Esophagus squamous epithelium (tissue), 4 donors: Measurements from ENCODE around the gene KDM4C.

ENCODE experiments used
- POLR2A ChIP-seq, 4 donors: fragments of 450-650 bp; IDR thresholded peaks; one replicate each; pipeline ENCODE4 v1.6.1; 2017; ENCODE audit warnings: antibody characterized with exemption in 4 of 4, mild to moderate bottlenecking in 4 of 4, moderate library complexity in 3 of 4
- TF ChIP-seq, protein P1 (sequence below), 6 experiments: fragments of 450-650 bp in 4 of 6; fragments of 200-600 bp in 2 of 6; sonication (generic) in 2 of 6; IDR thresholded peaks; one replicate each; pipeline ENCODE4 v1.5.1; 2016 to 2019; ENCODE audit warnings: antibody characterized with exemption in 6 of 6, mild to moderate bottlenecking in 4 of 6, moderate library complexity in 4 of 6

DNA sequence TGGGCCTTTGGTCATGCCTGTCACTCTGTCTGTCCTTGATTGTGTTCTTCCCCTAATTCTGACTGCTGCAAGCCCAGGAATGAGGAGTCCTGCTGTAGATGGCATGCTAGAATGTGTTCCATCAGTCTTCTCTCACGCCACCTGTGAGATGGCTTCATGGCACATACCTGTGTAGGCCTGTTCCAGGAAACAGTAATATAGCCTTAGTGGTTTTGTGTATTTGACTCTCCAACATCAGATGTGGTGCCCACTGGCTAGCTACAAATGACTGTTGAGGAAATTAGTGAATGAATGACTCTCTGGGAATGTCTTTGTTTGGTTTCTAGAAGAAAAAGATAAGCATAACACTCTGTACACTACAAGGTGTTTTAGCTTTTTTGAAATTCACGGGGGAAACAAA, 367.5 kb downstream of the KDM4C start:
- TF ChIP-seq, protein P1, sequence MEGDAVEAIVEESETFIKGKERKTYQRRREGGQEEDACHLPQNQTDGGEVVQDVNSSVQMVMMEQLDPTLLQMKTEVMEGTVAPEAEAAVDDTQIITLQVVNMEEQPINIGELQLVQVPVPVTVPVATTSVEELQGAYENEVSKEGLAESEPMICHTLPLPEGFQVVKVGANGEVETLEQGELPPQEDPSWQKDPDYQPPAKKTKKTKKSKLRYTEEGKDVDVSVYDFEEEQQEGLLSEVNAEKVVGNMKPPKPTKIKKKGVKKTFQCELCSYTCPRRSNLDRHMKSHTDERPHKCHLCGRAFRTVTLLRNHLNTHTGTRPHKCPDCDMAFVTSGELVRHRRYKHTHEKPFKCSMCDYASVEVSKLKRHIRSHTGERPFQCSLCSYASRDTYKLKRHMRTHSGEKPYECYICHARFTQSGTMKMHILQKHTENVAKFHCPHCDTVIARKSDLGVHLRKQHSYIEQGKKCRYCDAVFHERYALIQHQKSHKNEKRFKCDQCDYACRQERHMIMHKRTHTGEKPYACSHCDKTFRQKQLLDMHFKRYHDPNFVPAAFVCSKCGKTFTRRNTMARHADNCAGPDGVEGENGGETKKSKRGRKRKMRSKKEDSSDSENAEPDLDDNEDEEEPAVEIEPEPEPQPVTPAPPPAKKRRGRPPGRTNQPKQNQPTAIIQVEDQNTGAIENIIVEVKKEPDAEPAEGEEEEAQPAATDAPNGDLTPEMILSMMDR (IDR thresholded peaks at IDR 0.05): no peak
- TF ChIP-seq POLR2A (IDR thresholded peaks at IDR 0.05): no peak
